NCI-H1105 treated with DMSO at 0.1 percent for 48 hours (cell line): ENCODE data around the gene FAM76A.
"Not testable (repeated sequence)": the region's sequence is repeated elsewhere in the genome, so short reads cannot be mapped to it uniquely, and the experiment has no call there.

Source experiments
- DNase-seq: peaks from one replicate; lab custom pipeline; 2025; lab: John Stamatoyannopoulos, UW

The FAM76A gene

GRCh38 chr1:27724961-27725373, 794 bp upstream of the FAM76A start:
- DNase-seq, result peak; percentile 88

GRCh38 chr1:27726173-27727044, 648 bp downstream of the FAM76A start:
- DNase-seq, result no peak

- no peak for DNase-seq
Observed at GRCh38 chr1:27727126-27727525, 1.4 kb downstream of the FAM76A start.

GRCh38 chr1:27736252-27736651, 10.5 kb downstream of the FAM76A start:
- no peak for DNase-seq

GRCh38 chr1:27741121-27741520, 15.4 kb downstream of the FAM76A start:
- DNase-seq, result no peak

- DNase-seq, result no peak
Observed at GRCh38 chr1:27744556-27744955, 18.8 kb downstream of the FAM76A start.

GRCh38 chr1:27745466-27745865, 19.7 kb downstream of the FAM76A start:
- DNase-seq, result no peak

GRCh38 chr1:27752360-27752759, 26.6 kb downstream of the FAM76A start:
- DNase-seq, result no peak

GRCh38 chr1:27755286-27755685, 29.5 kb downstream of the FAM76A start:
- DNase-seq, result no peak

- no peak for DNase-seq
Observed at GRCh38 chr1:27755865-27756264, 30.1 kb downstream of the FAM76A start.

GRCh38 chr1:27759236-27759635, 33.5 kb downstream of the FAM76A start:
- no peak for DNase-seq

- no peak for DNase-seq
Observed at GRCh38 chr1:27760426-27760825, 34.7 kb downstream of the FAM76A start.

GRCh38 chr1:27762033-27762432, 36.3 kb downstream of the FAM76A start:
- DNase-seq, result no peak

GRCh38 chr1:27763358-27763757, 37.6 kb downstream of the FAM76A start:
- DNase-seq, result no peak

- DNase-seq, result no peak
Observed at GRCh38 chr1:27770293-27770830, 44.6 kb downstream of the FAM76A start.

- DNase-seq, result no peak
Observed at GRCh38 chr1:27772036-27772931, 46.5 kb downstream of the FAM76A start.

GRCh38 chr1:27772932-27773825, 47.4 kb downstream of the FAM76A start, which contains the start of gene STX12:
TSS of gene STX12 (plus strand) at chr1:27773219. CDS start at chr1:27773308, 89 bp downstream.
- DNase-seq, result peak; percentile 95

GRCh38 chr1:27773826-27774445, 48.2 kb downstream of the FAM76A start:
- no peak for DNase-seq

GRCh38 chr1:27774654-27775053, 48.9 kb downstream of the FAM76A start:
- no peak for DNase-seq

GRCh38 chr1:27775336-27775735, 49.6 kb downstream of the FAM76A start:
- DNase-seq, result not testable (repeated sequence)

- not testable (repeated sequence) for DNase-seq
Observed at GRCh38 chr1:27776276-27776675, 50.5 kb downstream of the FAM76A start.
